Cardiac septum (tissue), 1 donor: Measurements from ENCODE around the gene CXADR. TPM values are rescaled to one million over a fixed set of nuclear protein-coding genes. Genes with fewer than 3 reads are reported as not detected.

Source experiments
- DNase-seq: peaks from one replicate; pipeline ENCODE4 v3.0.0-alpha.2; 2020; ENCODE audit warnings: low spot score
- intact Hi-C: fragments of 100-400 bp; cut with DNase I; formaldehyde crosslinking; loops from one replicate; pipeline ENCODE4 v1.14.0; 2022
- total RNA-seq: library from RNA; stranded (reverse); fragmentation: NEBNext Ultra II Directional; extraction: Animal tissue kit (Norgen Biotek cat#: 25700); gene quantifications from one replicate; pipeline ENCODE4 v1.2.1, GENCODE V29; 2021
- donor health status: DM: no; HTN: no; CAD: no.

Gene CXADR
- total RNA-seq, 1 donor from 2014 or later: 23.8 TPM

DNA sequence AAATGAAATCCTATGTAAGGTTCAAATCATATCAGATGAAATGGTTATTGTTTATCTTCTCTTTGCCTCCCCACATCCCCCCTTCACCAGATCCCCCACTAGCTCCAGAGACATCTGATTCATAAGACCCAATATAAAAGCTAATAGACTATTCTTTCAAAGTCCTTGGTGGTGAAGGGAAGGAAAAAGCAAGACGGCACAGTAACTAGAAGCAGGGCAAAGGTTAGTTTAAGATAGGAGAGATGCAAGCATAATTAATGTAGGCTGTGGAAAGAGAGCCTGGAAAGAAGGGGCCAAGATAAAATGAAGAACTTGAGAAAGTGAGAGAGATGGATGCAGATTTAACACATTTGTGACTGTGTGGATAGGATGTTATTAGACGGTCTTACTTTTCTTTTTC lies 66.0 kb downstream of the CXADR start:
- DNase-seq: no peak
- intact Hi-C loops: no loop called here

DNA sequence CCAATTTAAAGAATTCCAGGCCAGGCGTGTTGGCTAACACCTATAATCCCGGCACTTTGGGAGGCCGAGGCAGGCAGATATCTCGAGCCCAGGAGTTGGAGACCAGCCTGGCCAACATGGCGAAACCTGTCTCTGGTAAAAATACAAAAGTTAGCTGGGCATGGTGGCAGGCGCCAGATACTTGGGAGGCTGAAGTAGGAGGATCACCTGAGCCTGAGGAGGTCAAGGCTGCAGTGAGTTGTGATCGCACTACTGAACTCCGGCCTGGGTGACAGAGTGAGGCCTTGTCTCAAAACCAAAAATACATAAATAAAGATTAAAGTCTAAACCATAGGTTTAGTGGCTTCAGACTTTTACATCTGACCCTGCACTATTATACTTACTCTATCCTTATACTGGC lies 67.5 kb downstream of the CXADR start:
- no peak for DNase-seq
- intact Hi-C loops: loop anchor here (5.0 kb wide), 1 partner anchor 193 kb away; no protein-coding TSS in a partner anchor

DNA sequence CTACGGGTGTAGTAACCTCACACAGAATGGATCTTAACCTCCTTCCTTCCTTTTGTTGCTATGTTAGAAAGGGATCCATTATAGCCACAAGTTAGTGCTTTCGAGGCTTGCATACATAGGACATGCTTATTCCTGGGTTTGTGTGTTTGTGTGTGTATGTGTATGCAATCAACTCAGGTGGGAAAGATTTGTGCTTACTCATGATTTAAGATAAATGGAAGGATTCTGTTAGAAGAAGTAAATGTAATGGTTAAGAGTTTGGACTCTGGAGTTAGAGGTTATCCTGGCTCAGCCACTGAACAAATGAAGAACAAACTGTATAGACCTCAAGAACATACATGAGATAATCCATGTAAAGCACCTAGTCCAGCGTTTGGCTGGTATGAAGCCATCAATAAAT lies 71.1 kb downstream of the CXADR start:
- no peak for DNase-seq
- intact Hi-C loops: loop anchor here (5.0 kb wide), 1 partner anchor 197 kb away; no protein-coding TSS in a partner anchor

DNA sequence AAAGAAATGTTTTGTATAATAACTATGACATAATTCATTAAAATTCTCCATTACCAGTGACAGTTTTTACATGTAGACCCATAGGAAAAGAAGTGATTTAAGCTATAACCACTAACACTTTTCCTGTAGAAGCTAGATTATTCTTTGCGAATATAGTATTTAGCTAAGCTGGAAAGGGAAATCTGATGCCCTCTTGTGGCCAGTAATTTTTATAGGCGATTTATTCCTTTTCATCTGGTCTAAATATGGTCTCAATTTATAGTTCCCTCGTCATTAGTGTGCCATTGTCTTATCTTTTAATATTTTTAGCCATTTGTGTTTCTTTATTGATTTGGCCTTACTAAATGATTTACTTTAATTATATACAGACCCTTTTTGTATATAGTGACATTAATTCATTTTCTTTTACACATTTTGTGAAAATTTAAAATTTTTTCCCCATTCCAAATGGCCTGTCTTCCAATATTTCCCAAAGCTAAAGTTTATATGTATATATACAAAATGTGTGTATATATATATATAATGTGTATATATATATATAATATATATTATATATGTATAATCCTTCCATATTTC lies 73.1 kb downstream of the CXADR start:
- intact Hi-C loops: no loop called here
- no peak for DNase-seq

DNA sequence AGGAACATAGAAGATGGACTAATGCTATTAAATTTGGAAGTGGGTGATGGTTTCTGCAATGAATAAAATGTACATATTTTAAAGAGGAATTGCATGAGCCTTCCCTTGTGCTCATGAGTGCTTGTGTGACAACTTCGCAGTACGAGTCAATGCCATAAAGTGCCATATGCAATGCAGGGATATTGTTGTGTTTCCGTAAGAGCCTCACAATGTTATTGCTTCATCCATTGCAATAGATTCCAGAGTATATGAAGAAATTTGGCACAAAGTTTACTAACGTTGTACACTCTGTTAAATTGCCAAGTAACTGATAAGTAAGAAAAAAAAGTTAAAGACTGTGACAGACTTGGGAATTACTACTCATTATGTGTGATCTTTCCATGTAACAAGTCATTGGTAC lies 77.6 kb downstream of the CXADR start:
- no peak for DNase-seq
- intact Hi-C loops: no loop called here

DNA sequence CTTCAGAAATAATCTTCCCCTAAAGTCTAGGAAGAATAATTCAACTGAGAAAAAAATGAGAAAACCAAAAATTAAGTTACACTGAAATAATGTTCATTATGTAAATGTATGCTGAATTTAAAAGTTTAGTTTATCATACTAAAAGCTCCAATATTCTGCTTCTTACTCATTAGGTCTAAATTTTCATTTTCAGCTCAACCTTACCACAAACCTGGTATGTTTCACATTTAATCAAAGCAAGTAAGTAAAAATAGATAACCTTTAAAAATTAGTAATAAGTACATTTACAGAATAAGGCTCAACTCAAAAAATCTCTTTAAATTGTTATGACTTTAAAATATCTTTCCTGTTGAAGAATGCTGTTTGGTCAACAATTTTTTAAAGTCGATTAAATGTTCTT lies 84.8 kb downstream of the CXADR start:
- DNase-seq: no peak
- intact Hi-C loops: no loop called here

DNA sequence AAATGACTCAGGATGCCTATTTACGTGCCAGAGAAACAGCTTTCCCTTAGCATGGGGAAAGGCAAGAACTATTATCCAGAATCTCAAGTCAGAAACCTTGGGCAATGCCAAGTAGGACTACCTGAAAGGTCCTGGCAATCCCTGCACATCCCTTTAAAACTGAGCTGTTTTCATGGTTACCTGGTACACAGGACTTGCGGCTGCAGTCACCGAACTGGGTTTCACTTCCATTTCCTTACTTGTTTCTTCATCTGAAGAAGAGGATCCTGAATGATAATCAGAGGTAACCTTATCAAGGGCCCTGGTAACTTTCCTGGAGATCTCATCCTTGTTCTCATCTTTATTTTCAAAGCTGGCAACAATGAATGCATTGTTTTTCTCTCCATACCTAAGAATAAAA lies 85.6 kb downstream of the CXADR start:
- intact Hi-C loops: no loop called here
- no peak for DNase-seq

DNA sequence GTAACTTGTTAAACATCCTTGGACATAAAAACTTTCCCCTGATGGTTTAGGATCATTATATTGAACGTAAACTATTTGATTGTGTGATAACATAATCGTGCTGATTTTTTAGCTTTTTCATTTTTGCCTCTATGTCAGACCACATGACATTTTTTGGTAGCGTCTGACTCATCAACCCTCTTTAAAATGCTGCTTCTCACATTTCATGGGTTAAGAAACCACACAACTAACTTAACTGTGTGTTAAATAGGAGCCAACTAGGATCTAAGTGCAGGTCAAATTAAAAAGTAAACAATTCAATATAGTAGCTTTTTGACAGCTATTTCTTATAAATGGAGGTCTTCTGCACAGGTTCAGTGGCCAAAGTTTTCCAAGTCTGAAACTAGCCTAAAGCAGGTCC lies 90.0 kb downstream of the CXADR start:
- intact Hi-C loops: no loop called here
- no peak for DNase-seq

DNA sequence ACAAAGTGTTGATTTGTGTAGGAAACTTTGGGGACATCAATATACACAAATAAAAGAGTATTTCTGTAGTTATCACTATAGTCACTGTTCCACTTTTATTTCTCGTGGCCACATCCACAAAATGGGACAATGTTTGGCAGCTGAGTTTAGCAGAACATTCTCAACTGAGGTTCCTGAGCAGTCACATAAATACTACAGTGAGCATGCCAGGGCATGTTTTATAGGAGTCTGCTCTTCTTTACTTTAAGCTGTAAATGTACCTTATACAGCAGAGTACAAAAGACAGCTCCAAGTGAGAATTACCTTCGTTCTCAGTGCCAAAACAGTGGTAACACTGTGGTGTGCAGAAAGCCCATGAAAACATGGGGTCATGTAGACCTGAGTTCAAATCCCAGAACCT lies 94.8 kb downstream of the CXADR start:
- DNase-seq: no peak
- intact Hi-C loops: no loop called here

DNA sequence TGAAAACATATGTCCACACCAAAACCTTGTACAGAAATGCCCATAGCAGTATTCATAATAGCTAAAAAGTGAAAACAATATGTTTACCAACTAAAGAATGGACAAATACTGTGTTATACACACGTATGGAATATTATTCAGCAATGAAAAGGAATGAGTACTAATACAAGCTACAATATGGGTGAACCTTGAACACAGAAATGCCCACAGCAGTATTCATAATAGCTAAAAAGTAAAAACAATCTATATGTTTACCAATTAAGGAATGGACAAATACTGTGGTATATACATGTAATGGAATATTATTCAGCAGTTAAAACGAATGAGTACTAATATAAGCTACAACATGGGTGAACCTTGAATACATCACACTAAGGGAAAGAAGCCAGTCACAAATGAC lies 96.8 kb downstream of the CXADR start:
- intact Hi-C loops: loop anchor here (10.0 kb wide), 1 partner anchor 205 kb away; the partner anchor contains the start of gene C21orf91
- DNase-seq: no peak

DNA sequence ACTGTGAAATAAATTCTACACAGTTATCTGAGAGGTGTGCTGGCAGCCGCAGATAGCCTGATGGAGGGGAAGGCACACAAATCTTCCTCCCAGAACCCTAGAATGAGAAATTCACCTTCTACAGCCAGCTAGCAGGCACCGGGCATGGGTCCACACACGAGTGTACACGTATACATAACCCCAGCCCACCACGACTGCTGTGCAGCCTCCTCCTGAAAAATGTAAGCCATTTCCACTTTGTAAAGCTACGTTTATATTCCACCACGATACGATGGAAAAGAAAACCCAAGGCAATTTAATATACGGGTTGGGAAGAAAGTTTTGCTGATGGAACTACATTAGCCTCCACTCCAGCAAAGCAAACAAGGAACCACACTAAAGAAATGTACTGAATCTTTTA lies 98.1 kb downstream of the CXADR start:
- no peak for DNase-seq
- intact Hi-C loops: loop anchor here (10.0 kb wide), 1 partner anchor 204 kb away; the partner anchor contains the start of gene C21orf91

DNA sequence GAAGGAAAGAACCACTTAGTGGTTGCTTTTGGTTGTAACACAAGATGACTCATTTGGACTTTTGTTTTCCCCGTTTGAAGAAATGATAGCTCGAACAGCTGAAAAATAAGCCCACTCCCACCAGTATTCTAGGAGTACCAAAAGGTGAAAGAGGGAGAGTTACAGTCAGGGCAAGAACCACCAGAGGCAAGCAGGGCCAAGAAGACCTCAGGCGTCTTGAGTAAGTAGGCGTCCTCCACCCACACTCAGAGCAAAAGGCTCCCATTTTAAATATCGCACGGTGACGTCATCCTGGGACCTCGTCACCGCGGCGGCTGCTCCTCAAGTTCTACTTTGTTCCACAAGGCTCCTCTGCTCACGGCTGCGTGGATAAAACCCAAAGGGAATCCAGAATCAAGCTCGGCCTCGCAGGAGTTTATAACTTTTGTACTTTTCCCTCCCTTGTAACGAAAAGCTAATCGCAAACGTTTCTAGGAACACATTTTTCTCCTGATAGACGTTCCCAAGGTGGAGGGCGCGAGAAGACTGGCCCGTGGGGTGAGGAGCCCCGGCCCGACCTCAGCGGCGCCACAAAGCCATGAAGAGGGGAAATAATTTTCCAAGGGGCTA lies 98.7 kb downstream of the CXADR start:
- intact Hi-C loops: loop anchor here (10.0 kb wide), 1 partner anchor 203 kb away; the partner anchor contains the start of gene C21orf91
- DNase-seq: peak; percentile 86

DNA sequence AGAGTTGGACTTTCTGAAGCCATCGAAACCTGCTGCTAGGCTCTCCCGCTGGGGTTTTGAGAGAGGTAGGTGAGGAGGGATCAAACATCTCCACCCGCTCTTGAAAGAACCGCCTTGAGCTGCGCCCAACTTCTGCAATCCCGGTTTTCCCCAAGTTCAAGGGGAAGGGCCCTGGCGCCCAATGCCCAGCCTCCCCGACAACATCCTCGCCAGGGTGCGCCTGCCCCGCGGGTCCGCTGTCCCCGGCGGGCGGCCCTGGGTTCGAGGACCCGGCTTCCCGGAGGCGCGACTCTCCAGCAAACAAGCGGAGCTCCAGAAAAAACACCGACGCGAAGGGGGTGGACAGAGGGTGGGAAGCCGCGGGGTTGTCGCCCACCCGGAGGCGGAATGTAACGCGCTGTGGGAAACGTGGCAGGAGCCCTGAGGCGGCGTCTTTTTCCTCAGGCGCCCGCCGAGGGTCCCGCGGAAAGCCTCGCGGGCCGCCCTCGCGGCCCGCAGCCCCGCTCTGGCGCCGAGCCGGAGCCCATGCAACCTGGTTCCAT lies 99.3 kb downstream of the CXADR start:
- peak; percentile 76 for DNase-seq
- intact Hi-C loops: loop anchor here (10.0 kb wide), 1 partner anchor 203 kb away; the partner anchor contains the start of gene C21orf91

DNA sequence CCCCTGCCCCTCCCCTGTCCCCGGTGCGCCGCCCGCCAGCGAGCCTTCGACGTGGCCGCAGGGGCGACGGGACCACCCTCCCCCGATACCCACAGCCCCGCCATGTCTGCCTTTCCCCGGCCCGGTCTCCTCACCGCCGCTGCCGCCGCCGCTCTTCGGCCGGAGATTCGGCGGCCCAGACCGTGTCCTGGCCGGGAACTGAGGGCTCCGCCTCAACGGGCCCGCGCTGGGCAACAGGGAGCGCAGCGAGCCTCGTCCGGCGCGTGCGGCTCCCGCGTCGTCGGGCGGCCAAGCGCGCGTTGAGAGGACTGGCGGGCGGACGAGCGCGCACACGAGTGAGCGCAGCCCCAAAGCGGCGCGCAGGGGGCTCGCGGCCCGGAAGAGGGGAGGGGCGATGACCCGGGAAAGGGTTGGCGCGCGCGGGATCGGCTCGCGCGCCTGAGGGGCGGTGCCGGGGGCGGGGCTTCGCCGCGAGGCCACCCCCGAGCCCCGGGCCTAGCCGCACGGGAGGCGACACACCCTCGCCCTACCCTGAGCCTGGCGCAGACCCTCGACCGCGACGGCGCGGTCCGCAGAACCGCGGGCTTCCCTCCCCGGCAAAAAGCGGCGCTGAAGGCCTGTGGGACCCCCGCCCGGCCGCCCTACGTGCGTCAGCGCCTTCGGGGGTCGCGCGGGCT lies 99.9 kb downstream of the CXADR start, which contains the start of gene BTG3:
Gene BTG3, minus strand, starts transcription at position 337 of the 677 bp plus-strand sequence. CDS start 3,757 bp downstream, outside the sequence.
- intact Hi-C loops: loop anchor here (10.0 kb wide), 1 partner anchor 202 kb away; the partner anchor contains the start of gene C21orf91
- peak; percentile 86 for DNase-seq

DNA sequence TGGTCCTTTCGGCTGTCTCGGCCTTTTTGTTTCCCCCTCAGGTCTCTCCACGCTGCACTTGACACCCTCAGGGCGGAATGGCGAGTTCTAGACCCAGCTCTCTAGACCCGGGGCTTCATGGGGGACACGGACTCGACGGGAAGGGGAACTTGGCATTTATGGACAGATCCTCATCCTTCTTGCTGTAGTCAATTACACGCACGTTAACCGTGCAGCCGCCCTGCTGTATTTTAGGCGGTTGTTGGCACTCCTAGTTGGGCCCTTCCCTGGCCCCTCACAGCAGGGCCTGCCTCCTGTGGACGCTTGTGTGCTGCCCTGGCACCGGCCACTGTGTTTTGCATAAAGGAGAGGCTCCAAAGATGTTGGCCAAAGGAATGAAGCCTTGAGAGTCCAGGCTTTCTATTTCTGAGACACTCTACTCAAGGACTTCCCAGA lies 100.4 kb downstream of the CXADR start:
- no peak for DNase-seq
- intact Hi-C loops: loop anchor here (10.0 kb wide), 1 partner anchor 202 kb away; the partner anchor contains the start of gene C21orf91

DNA sequence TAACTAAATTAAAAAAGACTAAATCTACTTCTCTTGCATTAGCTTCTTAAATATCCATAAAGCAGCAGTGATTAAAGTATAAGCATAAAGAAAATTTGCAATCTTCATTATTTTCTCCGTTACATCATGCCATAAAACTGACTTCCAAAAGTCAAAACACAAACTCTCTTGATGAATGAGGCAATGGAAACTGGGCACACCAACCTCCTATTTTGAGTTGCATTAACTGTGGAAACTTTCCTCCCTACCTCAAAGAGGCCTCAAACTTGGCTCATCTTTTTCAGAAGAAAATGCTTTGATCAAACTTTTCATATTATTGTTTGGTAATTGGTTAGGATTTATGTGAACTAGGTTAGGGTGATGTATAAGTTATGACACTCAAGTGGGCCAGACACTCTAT lies 104.0 kb downstream of the CXADR start:
- intact Hi-C loops: loop anchor here (10.0 kb wide), 1 partner anchor 198 kb away; the partner anchor contains the start of gene C21orf91
- DNase-seq: no peak

DNA sequence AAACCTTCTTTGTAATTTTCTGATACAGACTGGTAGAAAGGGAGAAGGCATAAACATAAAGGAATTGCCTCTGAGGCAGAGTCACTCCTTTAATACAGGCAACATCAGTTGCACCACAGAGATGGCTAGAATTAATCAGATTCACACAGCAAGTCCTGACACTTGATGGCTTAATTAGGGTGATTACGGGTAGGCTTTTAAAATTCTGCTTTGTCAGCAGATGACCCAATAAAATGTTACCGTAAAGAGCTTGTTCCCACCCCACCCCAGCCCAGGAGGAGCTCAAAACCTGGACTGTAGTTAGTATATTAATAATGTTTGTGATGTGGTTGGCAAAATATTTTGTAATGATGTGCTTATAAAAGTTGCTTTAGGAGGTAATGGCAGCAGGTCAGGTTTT lies 109.2 kb downstream of the CXADR start:
- intact Hi-C loops: no loop called here
- DNase-seq: no peak

DNA sequence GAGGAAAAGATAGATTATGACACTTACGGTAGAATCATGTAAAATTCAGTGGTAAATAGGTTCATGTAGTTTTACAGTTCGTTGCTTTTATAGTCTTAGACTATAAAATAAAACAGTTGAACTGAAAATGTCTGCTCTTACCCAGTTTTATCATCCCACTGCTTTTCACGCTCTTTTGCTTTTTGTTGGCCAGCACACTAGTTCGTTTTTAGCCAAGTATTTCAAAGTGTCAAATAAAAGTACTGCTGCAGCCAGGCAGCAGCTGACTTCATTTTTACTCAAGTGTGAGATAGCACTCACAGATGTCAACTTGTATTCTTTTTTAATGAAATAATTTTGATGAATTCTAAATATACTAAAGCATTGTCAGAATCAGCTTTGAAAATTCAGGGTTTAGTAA lies 118.4 kb downstream of the CXADR start:
- intact Hi-C loops: no loop called here

DNA sequence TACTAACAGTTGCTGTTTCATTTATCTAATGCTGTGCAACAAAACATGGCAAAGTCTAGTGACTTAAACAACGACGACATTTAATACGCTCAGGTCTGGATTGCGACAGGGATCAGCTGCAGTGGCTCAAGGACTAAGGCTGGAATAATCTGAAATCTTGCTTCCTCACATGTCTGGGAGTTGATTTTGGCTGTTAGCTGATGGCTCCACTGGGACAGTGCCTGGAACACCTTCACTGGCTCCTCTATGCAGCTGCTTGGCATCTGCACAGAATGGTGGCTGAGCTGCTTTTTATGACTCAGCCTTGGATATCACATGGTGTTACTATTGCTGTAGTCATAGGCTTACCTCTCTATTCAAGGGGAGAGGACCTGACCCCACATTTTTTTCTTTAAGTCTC lies 123.9 kb downstream of the CXADR start:
- no peak for DNase-seq
- intact Hi-C loops: no loop called here

More for the DNA sequence above, 118.4 kb downstream of the CXADR start:
- DNase-seq: no peak

DNA sequence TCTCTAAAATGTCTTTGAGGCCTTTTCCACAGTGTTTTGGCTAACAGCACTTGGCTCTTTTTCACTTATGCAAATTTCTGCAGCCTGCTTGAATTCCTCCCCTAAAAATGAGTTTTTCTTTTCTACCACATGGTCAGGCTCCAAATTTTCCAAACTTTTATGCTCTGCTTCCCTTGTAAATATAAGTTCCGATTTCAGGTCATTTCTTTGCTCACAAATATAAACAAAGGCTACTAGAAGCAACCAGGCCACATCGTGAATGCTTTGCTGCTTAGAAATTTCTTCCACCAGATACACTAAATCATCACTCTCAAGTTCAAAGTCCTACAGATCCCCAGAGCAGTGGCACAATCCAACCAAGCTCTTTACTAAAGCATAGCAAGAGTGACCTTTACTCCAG lies 128.0 kb downstream of the CXADR start:
- intact Hi-C loops: no loop called here
- DNase-seq: no peak
